Activated CD8-positive, alpha-beta memory T cell treated with anti-CD3 and anti-CD28 coated beads for 1 hour (primary cell): ENCODE results near the gene LCN12.

Experiments used
- DNase-seq, 2 donors: peaks; one replicate each; pipeline ENCODE4 v3.0.0-alpha.2; 2020; ENCODE audit warnings: low read depth in 1 of 2; ENCODE audit errors: extremely low read depth in 1 of 2

Gene LCN12

GRCh38 chr9:136926154-136926704 is 25.8 kb upstream of the LCN12 start:
- DNase-seq = no peak

- DNase-seq = no peak
Observed at GRCh38 chr9:136926749-136927148, 25.3 kb upstream of the LCN12 start.

DNA sequence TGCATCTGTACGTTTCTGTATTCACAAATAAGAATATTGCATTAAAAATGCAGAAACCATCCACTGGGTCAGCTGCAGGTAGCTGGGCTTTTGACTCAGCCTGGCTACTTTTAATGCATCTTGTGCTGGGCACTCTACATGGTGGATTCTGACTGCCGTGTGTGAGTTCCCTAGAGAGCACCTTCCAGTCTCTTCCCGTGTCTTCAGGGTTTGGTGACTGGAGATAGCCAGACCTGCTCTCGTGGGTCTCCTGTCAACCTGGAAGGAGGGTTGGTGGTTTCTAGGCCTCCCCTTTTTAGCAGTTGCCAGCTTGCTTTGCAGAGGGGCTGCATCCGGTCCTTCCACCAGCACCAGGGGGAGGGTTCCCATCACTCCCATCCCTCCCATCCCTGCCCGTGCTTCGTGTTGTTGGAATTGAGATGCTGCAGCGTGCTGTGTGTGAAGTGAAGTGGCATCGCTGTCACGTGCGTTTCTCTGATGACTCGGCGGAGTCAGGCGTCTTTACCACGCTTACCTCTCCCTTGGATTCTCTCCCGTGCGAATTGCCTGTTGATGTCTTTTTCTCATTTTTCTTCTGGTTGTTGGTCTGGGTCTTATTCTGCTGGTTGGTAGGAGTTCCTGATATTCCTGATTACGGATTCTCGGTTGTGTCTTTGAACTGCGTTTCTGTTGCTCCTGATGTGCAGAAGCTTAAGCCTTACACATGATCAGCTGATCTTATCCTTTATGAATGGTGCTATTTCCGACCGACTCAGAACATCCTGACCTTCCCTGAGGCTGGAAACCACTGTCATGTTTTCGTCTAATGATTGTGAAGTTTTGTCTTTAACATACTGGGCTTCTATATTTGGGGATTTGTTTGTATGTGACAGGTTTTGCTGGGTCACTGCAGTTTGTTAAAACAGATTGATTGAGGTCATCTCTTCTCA is 24.5 kb upstream of the LCN12 start:
- DNase-seq = no peak

GRCh38 chr9:136928591-136928990 is 23.5 kb upstream of the LCN12 start:
- DNase-seq = no peak

GRCh38 chr9:136930014-136930413 is 22.1 kb upstream of the LCN12 start:
- DNase-seq = no peak

DNA sequence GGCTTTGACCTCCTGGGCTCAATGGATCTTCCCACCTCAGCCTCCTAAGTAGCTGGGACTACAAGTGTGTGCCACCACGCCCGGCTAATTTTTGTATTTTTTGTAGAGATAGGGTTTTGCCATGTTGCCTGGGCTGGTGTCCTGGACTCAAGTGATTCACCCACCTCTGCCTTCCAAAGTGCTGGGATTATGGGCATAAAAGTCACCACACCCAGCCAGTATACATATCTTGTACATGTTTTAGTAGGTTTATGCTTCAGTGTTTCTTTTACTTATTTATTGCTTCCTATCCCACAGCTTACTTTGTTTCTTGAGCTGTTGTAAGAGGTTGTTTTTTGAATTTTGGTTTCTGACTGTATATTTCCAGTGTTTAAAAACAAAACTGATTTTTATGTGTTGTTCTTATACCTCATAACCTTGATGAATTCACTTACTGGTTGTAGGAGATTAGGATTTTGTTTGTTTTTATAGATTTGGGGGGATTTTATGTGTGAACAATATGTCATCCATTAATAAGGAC is 20.4 kb upstream of the LCN12 start:
- DNase-seq = no peak

- DNase-seq = no peak
Observed at GRCh38 chr9:136934277-136934676, 17.8 kb upstream of the LCN12 start.

- no peak for DNase-seq
Observed at GRCh38 chr9:136935651-136936050, 16.4 kb upstream of the LCN12 start.

- no peak for DNase-seq
Observed at GRCh38 chr9:136936645-136937170, 15.4 kb upstream of the LCN12 start.

GRCh38 chr9:136937186-136938001 is 14.7 kb upstream of the LCN12 start:
- DNase-seq = no peak

GRCh38 chr9:136939431-136939995 is 12.6 kb upstream of the LCN12 start:
- no peak for DNase-seq

DNA sequence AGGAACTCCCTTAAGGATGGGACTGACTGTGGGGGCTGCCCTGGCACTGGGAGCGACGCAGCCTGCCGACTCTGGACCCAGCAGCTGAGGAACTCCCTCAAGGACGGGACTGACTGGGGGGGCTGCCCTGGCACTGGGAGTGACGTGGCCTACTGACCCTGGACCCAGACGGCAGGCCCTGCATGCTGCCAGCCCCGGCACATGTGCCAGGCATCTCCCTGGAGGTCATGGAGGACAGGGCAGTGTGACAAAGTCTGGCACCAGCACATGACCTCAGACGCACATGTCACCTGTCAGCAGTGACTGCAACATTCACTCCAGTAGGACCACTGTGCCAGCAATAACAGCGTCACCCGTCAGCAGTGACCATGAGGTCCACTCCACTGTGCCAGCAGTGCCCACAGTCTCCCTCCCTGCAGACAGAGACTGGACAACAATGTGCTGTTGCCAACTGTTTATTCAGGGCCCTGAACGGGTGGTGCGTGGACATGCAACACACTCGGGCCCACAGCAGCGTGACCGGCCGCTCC is 12.0 kb upstream of the LCN12 start:
- DNase-seq = no peak

GRCh38 chr9:136940526-136941230 is 11.4 kb upstream of the LCN12 start:
- DNase-seq = no peak

DNA sequence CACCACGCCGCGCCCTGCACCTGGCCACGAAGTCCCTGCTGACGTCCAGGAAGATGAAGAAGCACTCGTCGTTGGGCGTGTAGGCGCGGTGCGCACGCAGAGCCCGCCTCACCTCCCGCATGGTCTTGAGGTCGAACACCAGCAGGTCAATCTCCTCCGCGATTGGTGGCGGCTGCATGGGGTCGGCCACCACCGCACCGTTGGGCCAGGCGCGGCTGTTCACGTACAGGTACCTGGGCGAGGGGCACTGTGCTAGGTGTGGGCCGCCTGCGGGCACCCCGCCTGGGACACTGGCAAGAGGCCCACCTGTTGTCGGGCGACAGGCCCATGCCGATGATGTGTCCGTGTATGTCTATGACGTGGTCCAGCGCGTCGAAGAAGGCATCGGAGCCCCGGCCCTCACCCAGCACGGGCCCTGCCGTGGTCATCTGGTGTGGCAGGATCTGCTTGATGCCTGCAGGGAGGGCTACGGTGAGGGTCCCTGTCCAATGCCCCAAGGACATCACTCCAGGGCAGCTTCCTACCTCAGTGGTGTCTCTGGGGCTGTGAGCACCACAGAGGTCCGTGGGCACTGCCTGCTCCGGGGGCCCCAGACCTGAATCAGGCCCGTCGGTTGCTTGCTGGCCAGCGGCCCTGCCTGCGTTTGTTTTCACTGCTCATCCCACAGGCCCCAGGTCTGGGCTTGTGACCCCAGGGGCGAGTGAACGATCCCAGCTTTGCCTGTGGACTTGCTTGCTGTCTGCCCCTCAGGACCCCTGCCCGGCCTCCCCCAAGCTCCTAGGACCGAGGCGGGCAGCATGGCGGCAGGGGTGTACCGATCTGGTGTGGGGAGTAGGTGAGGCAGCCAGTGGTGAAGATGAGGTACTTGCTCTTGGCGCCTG is 10.6 kb upstream of the LCN12 start:
- no peak for DNase-seq

GRCh38 chr9:136942112-136942880 is 9.8 kb upstream of the LCN12 start:
- DNase-seq = no peak

GRCh38 chr9:136942881-136943230 is 9.2 kb upstream of the LCN12 start:
- DNase-seq = no peak

DNA sequence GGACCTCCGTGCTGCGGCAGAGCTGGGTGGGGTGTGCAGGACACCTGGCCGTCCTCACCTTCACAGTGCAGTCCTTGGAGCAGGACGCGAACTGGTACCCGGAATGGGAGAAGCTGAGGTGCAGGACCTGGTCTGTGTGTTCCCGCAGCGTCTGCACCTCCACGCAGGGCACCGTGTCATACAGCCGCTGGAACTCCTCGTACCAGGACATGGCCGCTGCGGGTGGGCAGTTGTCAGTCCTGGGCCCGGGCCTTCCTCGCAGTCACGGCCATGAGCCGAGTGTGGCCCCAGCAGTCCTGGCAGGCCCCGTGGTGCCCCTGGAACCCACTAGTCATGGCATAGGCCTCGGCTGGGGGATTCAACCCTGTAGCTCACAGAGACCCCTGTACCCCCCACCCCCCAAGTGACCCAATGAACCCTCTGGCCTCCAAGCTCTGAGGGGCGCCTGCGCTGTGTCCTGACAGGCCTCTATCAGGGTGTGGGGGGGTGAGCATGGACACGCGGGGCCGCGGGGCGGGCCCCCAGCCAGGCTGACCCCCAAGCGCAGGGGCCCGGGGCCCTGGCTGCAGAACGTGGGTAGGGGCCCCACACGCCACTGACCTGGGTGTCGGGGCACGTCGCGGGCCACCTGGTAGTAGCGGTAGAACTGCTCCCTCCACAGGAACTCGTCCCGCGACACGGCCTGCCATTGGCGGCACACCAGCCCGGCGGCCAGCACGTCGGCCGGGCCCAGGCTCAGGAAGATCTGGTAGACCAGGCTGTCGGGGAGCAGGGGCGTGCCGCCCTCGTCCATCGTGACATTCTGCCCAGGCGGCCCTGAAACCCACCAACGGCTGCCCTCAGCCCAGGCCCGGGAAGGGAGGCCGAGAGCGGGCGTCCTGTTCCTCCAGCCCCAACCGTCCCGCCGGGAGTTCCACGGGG is 8.5 kb upstream of the LCN12 start:
- no peak for DNase-seq
